ENCODE data around the gene SRSF11. TPM values are rescaled to one million over a fixed set of nuclear protein-coding genes. Genes with fewer than 3 reads are reported as not detected.

The SRSF11 gene
- total RNA-seq, 1 donor from 2014 or later, result 140 TPM

Other genes with a start within 250 kb of the SRSF11 start
- gene LRRC40, start 15.8 kb upstream of the SRSF11 start, total RNA-seq, result 36.4 and 45.7 TPM in 2 replicates
- 34.2 and 34.7 TPM in 2 replicates for gene ANKRD13C, start 133.3 kb downstream of the SRSF11 start, total RNA-seq
- gene CTH, start 189.9 kb downstream of the SRSF11 start, total RNA-seq, result 3.9 and 4.3 TPM in 2 replicates